COLO668 (cell line): ENCODE results near the gene EXT2.
A peak's percentile ranks its signal among the peaks of the same experiment; 100 is the strongest.

ENCODE experiments used
- DNase-seq: peaks from one replicate; lab custom pipeline; 2025; ENCODE audit not compliant: unreplicated experiment; lab: John Stamatoyannopoulos, UW

Gene EXT2

GRCh38 chr11:44285756-44286155 is 190.3 kb downstream of the EXT2 start:
- no peak for DNase-seq

DNA sequence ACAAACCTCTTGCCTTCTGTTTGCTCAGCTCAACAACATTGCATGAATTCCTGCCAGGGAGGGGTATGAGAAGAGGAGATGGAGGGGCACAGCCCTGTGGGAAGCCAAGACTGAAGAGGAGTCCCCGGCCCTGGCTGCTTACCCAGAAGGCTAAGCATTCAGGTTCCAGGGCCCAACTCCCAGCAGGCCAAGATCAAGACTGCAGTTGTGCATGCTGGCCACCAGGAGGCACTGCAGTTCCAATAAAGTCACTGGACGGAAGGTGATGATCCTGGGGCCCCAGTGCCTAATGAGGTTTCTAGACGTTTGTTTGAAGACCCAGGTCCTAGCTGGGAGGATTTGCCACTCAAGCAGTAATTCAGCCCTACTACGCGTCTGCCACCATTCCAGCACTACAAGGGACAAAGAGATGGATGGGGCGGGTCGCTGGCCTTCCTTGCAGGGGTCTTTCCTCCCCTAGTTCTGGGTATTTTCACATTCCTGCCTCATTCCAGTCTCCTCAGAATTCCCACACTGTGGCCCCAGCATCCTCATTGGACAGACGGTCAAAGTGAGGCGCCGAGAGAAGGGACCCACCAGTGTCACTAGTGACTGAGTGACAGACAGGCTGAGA is 190.9 kb downstream of the EXT2 start:
- DNase-seq: peak; percentile 68

GRCh38 chr11:44286911-44287310 is 191.4 kb downstream of the EXT2 start:
- DNase-seq: no peak

DNA sequence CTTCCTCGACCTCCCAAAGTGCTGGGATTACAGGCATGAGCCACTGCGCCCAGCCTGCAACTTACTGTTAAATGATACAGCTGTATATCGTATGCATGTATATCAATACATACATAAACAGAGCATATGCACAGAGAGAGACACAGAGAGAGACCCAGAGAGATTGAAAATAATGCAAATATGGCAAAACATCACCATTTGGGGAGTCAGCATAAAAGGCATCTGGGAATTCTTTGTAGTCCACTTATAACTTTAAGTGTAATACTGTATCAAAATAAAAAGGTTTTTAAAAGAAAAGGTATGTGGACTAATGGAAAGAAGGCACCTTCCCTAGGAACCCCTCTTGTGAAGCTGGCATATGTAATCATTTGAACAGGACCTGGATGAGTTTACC is 192.7 kb downstream of the EXT2 start:
- DNase-seq: no peak

DNA sequence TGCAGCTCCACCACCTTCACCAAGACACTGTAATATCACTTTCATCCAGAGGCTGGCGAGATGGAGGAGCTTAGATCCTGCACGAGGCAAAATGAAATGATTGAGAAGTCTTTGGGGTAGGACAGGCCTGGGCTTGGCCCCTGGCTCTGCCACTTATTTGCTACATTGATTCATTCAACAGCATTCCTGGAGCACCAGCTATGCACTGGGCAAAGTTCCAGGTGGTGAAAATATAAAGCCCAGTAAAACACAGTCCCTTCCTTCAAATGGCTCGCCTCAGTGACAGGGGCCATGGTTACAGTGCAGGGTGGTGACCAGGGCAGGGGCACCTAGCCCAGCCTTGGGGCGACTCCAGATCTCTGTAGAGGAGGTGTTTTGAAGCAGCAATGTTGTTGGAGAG is 194.7 kb downstream of the EXT2 start:
- no peak for DNase-seq
